ENCODE measurements around the gene PDE6A. TPM values are rescaled to one million over a fixed set of nuclear protein-coding genes. Genes with fewer than 3 reads are reported as not detected.

Gene PDE6A
- total and polyA plus RNA-seq, 2 of the 13 experiments (the other 11 are each of a cell fraction or from before 2014, with no cell fraction given), result 0.01 TPM; not detected in 1

- TF ChIP-seq ZNF235 (CRISPR knock-in tag; IDR thresholded peaks at IDR 0.05; ENCODE audit: borderline replicate concordance) (0 out of 2 replicates have a peak, but pooled peaks have one; percentile 54), ZNF589 (CRISPR knock-in tag; conservative IDR thresholded peaks at IDR 0.05) (peak; percentile 72; the same call in 1 of the 2 replicates), HOXA5 (CRISPR knock-in tag; IDR thresholded peaks at IDR 0.05) (peak; percentile 48), KMT2B (CRISPR knock-in tag; IDR thresholded peaks at IDR 0.05) (peak; percentile 74), SMC3 (IDR thresholded peaks at IDR 0.05; ENCODE audit: low read length) (no peak), HCFC1 (IDR thresholded peaks at IDR 0.05; ENCODE audit: low read depth, low read length) (no peak), SOX5 (CRISPR knock-in tag; IDR thresholded peaks at IDR 0.05; ENCODE audit: borderline replicate concordance) (peak; percentile 32; the same call in 1 of the 2 replicates), ARID2 (CRISPR knock-in tag; IDR thresholded peaks at IDR 0.05; ENCODE audit: borderline replicate concordance) (no peak), ZNF496 (CRISPR knock-in tag; IDR thresholded peaks at IDR 0.05; ENCODE audit: insufficient replicate concordance) (no peak), SNAPC5 (CRISPR knock-in tag; IDR thresholded peaks at IDR 0.05; ENCODE audit: borderline replicate concordance) (no peak), ETV6 (CRISPR knock-in tag; conservative IDR thresholded peaks at IDR 0.05) (0 out of 2 replicates have a peak, but pooled peaks have one; percentile 40), NFYB (CRISPR knock-in tag; IDR thresholded peaks at IDR 0.05) (peak; percentile 99), KMT2A (CRISPR knock-in tag; IDR thresholded peaks at IDR 0.05) (peak; percentile 85), ZNF510 (CRISPR knock-in tag; IDR thresholded peaks at IDR 0.05; ENCODE audit: low read depth) (no peak), ZNF816 (CRISPR knock-in tag; IDR thresholded peaks at IDR 0.05; ENCODE audit: borderline replicate concordance) (peak; percentile 63; the same call in 1 of the 2 replicates), ZNF317 (CRISPR knock-in tag; IDR thresholded peaks at IDR 0.05) (0 out of 2 replicates have a peak, but pooled peaks have one; percentile 15), KLF6 (CRISPR knock-in tag; IDR thresholded peaks at IDR 0.05) (no peak; the same call in 1 of the 2 replicates), FOXA3 (CRISPR knock-in tag; IDR thresholded peaks at IDR 0.05) (peak; percentile 73), BCL6 (CRISPR knock-in tag; IDR thresholded peaks at IDR 0.05) (peak; percentile 82), TFDP2 (CRISPR knock-in tag; IDR thresholded peaks at IDR 0.05) (peak; percentile 54), CHD4 (IDR thresholded peaks at IDR 0.05; ENCODE audit: borderline replicate concordance, low read length) (no peak), ZNF251 (CRISPR knock-in tag; IDR thresholded peaks at IDR 0.05) (no peak), ATM (IDR thresholded peaks at IDR 0.05; ENCODE audit: borderline replicate concordance) (no peak), AHDC1 (CRISPR knock-in tag; IDR thresholded peaks at IDR 0.05; ENCODE audit: borderline replicate concordance) (peak; percentile 58; the same call in 1 of the 2 replicates)
Measured at GRCh38 chr5:149960272-149961185, 15.9 kb upstream of the PDE6A start, which contains the start of gene SLC26A2 (continued).
